ENCODE measurements around the gene ZDHHC6. TPM values are rescaled to one million over a fixed set of nuclear protein-coding genes. Genes with fewer than 3 reads are reported as not detected.

ZDHHC6 gene
- total RNA-seq, 1 donor from 2014 or later = 67.3 TPM

DNA sequence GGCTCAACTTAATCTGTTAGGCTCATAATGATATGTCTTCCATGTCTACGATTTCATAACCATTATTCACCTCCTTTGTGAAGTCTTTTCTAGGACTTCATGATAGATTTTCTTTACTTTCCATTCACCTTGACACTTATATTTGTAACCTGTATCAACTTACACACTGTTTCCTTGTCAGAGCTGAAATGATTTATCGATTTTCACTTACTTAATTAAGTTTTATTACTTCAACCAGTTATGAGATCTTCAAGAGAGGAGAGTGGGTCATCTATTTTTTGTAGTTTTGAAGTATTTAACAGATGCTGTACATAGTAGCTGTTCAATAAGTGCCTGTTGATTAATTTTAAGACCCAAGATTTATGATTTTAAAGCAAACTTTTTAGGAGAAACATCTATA is 37.7 kb upstream of the ZDHHC6 start:
- intact Hi-C loops (cut with DNase I) = no loop called here
- no peaks in the 10 kb centered on the region for H3K27me3 ChIP-seq
- DNase-seq (ENCODE audit: low spot score in 2 of 2) = no peak
- no peak overlapping the region for H3K27ac ChIP-seq
- H3K4me1 ChIP-seq = no peaks in the 10 kb centered on the region
- TF ChIP-seq, protein P1, sequence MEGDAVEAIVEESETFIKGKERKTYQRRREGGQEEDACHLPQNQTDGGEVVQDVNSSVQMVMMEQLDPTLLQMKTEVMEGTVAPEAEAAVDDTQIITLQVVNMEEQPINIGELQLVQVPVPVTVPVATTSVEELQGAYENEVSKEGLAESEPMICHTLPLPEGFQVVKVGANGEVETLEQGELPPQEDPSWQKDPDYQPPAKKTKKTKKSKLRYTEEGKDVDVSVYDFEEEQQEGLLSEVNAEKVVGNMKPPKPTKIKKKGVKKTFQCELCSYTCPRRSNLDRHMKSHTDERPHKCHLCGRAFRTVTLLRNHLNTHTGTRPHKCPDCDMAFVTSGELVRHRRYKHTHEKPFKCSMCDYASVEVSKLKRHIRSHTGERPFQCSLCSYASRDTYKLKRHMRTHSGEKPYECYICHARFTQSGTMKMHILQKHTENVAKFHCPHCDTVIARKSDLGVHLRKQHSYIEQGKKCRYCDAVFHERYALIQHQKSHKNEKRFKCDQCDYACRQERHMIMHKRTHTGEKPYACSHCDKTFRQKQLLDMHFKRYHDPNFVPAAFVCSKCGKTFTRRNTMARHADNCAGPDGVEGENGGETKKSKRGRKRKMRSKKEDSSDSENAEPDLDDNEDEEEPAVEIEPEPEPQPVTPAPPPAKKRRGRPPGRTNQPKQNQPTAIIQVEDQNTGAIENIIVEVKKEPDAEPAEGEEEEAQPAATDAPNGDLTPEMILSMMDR (IDR thresholded peaks at IDR 0.05) = no peak
- no peaks in the 10 kb centered on the region for H3K36me3 ChIP-seq
- H3K9me3 ChIP-seq = no peaks in the 10 kb centered on the region
- no peak overlapping the region for H3K4me3 ChIP-seq

DNA sequence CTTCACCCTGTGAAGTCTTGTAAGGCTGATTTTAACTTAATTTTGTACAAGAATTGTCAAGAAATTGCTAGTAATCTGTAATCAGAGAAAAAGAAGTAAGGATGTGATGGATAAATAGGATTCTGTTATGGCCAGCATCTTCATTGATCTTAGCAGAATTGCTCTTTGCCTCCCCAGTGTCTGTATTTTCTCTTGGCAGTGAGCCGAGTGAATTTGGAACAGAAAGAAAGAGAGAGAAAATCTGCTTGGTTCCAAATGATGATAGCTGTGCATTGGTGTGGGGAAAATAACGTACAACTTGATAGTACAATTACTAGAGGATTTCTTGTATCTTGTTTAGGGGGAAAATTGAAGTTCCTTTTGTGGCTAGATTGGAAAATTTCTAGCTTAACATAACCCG is 34.9 kb upstream of the ZDHHC6 start:
- Histone ChIP-seq H3K36me3 (no peaks in the 10 kb centered on the region), H3K27me3 (no peaks in the 10 kb centered on the region), H3K9me3 (no peaks in the 10 kb centered on the region), H3K4me3 (no peak overlapping the region), H3K4me1 (no peaks in the 10 kb centered on the region), H3K27ac (no peak overlapping the region)
- DNase-seq (ENCODE audit: low spot score in 2 of 2) = no peak
- intact Hi-C loops (cut with DNase I) = no loop called here
- TF ChIP-seq, protein P1 (IDR thresholded peaks at IDR 0.05) = no peak

DNA sequence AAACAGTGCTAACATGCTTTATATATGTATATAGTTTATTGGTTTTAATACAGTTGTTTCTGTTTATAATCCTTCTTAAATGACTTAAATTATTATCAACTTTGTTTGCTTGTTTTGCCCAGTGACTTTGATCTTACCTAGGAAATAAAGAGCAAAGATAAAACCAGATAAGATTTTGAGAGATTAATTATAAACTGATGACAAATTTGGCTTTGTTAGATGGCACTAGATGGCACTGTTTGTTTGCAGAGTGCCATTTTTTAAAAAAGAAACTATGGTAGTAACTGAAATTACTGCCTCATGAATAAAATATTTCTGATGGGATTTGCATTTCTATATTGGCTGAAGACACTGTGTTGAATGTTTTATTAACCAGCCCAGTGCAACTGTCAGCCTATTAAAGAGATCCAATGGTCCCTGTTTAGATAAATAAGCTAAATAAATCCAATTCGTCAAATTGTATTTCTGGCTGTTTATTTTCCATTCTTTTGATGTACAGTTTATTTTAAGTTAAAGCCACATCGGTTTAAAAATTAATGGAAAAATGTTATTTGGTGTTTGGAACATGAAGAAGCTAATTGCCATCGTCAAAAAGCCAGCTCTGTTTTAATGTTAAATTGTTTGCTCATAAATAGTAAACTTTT is 29.0 kb upstream of the ZDHHC6 start:
- intact Hi-C loops (cut with DNase I) = loop anchor here (5.0 kb wide), 1 partner anchor 912 kb away; no protein-coding TSS in a partner anchor
- H3K27ac ChIP-seq = no peak overlapping the region
- peaks cover 0 to 3% of the 10 kb centered on the region in 2 donors for H3K4me1 ChIP-seq
- no peak overlapping the region for H3K4me3 ChIP-seq
- TF ChIP-seq, protein P1 (IDR thresholded peaks at IDR 0.05) = peak in 1 of 3 experiments; percentile 50
- no peak for DNase-seq (ENCODE audit: low spot score in 2 of 2)
- H3K36me3 ChIP-seq = no peaks in the 10 kb centered on the region
- no peaks in the 10 kb centered on the region for H3K9me3 ChIP-seq
- no peaks in the 10 kb centered on the region for H3K27me3 ChIP-seq

DNA sequence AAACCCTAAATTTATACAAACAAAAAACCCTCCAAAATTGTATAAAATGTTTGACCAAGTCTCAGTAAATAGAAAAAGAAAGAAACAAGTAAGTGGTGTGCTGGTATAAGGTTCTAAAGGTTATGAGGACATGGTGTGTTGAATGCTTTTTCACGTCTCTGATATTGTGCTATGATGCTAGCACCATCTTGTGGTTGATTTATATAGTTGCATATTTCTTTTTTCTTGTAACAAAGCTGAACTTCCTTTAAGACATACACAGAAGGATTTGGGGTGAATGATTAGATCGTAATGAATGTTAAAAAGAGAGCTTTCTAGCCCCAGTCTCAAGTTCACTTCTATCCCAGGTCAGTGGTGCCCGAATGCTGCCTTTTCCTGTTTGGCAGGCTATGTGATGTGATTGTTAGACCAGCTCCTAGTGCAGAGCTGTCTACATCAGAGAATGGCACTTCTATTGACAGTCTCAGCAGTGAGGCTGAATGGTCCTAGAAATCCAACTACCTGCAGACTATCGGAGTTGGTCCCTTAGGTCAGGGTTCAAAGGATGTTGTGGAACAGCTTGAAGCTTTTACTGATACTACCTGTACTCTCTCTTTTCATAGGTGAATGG is 25.3 kb upstream of the ZDHHC6 start:
- H3K27me3 ChIP-seq = no peaks in the 10 kb centered on the region
- DNase-seq (ENCODE audit: low spot score in 2 of 2) = no peak
- no peak overlapping the region for H3K4me3 ChIP-seq
- TF ChIP-seq, protein P1 (IDR thresholded peaks at IDR 0.05) = peak; percentile 38 to 75 (median 64)
- no peaks in the 10 kb centered on the region for H3K9me3 ChIP-seq
- H3K36me3 ChIP-seq = peaks cover 0 to 10% of the 10 kb centered on the region in 2 donors
- peak overlapping the region; percentile 18 to 46 for H3K27ac ChIP-seq
- intact Hi-C loops (cut with DNase I) = loop anchor here (5.0 kb wide), 1 partner anchor 1050 kb away; no protein-coding TSS in a partner anchor
- peaks cover 0 to 3% of the 10 kb centered on the region in 2 donors for H3K4me1 ChIP-seq

DNA sequence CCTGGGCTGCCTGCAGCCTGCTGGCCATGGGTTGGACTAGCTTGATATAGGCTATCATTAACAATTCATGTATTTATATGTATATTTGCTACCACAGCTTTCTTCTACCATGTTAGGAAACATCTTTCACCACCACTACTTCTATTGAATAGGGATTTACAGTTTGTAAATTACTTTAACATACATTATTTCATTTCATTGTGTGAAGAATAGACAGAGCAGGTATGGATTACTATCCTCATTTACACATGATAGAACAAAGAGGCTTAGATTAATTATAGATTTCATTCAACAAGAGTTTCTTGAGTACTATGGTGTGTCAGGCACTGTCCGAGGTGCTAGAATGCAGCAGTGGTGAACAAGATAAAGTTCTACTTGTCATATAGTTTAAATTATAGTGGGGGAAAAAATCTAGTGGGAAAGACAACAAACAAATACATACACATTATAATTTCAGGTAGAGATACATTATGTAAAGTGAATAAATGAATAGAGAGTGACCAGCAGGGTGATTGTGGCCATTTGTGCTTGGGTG is 20.9 kb upstream of the ZDHHC6 start:
- intact Hi-C loops (cut with DNase I) = no loop called here
- peaks cover 6 to 36% of the 10 kb centered on the region in 2 donors for H3K36me3 ChIP-seq
- TF ChIP-seq, protein P1 (IDR thresholded peaks at IDR 0.05) = no peak

More for the DNA sequence above, 20.9 kb upstream of the ZDHHC6 start:
- Histone ChIP-seq H3K27ac (no peak overlapping the region), H3K9me3 (no peaks in the 10 kb centered on the region), H3K4me1 (peaks cover 0 to 3% of the 10 kb centered on the region in 2 donors), H3K27me3 (no peaks in the 10 kb centered on the region), H3K4me3 (no peak overlapping the region)
- no peak for DNase-seq (ENCODE audit: low spot score in 2 of 2)
